NCI-H1048 (cell line): ENCODE results near the gene CA5B.
"Not testable (repeated sequence)": the region's sequence is repeated elsewhere in the genome, so short reads cannot be mapped to it uniquely, and the experiment has no call there.

Experiments used
- DNase-seq: peaks from one replicate; lab custom pipeline; 2025; lab: John Stamatoyannopoulos, UW

The CA5B gene

GRCh38 chrX:15748841-15749240, 10.8 kb downstream of the CA5B start:
- DNase-seq = no peak

GRCh38 chrX:15749642-15750610, 11.9 kb downstream of the CA5B start:
- no peak for DNase-seq

GRCh38 chrX:15750611-15751154, 12.6 kb downstream of the CA5B start:
- DNase-seq = no peak

GRCh38 chrX:15751155-15751819, 13.2 kb downstream of the CA5B start:
- no peak for DNase-seq

GRCh38 chrX:15755091-15755490, 17.0 kb downstream of the CA5B start:
- no peak for DNase-seq

- no peak for DNase-seq
These were observed 20.1 kb downstream of the CA5B start for GRCh38 chrX:15758140-15758539.

- DNase-seq = not testable (repeated sequence)
These were observed 21.8 kb downstream of the CA5B start for GRCh38 chrX:15759886-15760285.

- no peak for DNase-seq
These were observed 23.6 kb downstream of the CA5B start for GRCh38 chrX:15761564-15762191.

GRCh38 chrX:15769300-15769954, 31.4 kb downstream of the CA5B start:
- no peak for DNase-seq

GRCh38 chrX:15781961-15782699, 44.1 kb downstream of the CA5B start:
- no peak for DNase-seq

GRCh38 chrX:15785176-15785750, 47.2 kb downstream of the CA5B start:
- no peak for DNase-seq

GRCh38 chrX:15786915-15787314, 48.8 kb downstream of the CA5B start:
- DNase-seq = no peak

GRCh38 chrX:15789979-15790768, 52.1 kb downstream of the CA5B start, which contains the start of gene ZRSR2:
Gene ZRSR2, plus strand, starts transcription at chrX:15790484. Its CDS starts 12 bp downstream, at chrX:15790496.
- DNase-seq = peak; percentile 64

GRCh38 chrX:15790769-15791290, 52.8 kb downstream of the CA5B start:
- no peak for DNase-seq

- no peak for DNase-seq
These were observed 59.6 kb downstream of the CA5B start for GRCh38 chrX:15797707-15798106.

- DNase-seq = no peak
These were observed 66.5 kb downstream of the CA5B start for GRCh38 chrX:15804563-15804962.

- no peak for DNase-seq
These were observed 70.2 kb downstream of the CA5B start for GRCh38 chrX:15808254-15808653.

GRCh38 chrX:15812192-15812938, 74.3 kb downstream of the CA5B start:
- no peak for DNase-seq

GRCh38 chrX:15813416-15813815, 75.3 kb downstream of the CA5B start:
- no peak for DNase-seq
